AG04450 (cell line): Measurements from ENCODE around the gene FAM200B. TPM values are rescaled to one million over a fixed set of nuclear protein-coding genes. Genes with fewer than 3 reads are reported as not detected.

Source experiments
- CTCF ChIA-PET: fragments of 300-600, 350-600 bp; formaldehyde crosslinking; extraction: SDS; loops from one replicate; lab custom pipeline; 2022; ENCODE audit warnings: antibody characterized with exemption, inconsistent platforms; lab: Charles Lee
- POLR2A ChIA-PET: fragments of 350-600 bp; formaldehyde crosslinking; extraction: SDS; loops from one replicate; lab custom pipeline; 2021; ENCODE audit warnings: antibody characterized with exemption, inconsistent platforms; lab: Yijun Ruan, JAX
- DNase-seq: peaks from one replicate; pipeline ENCODE4 v3.0.0-alpha.2; 2011; ENCODE audit warnings: low read depth, low spot score
- H3K27ac ChIP-seq: one replicate; pipeline ENCODE4 v1.5.1; 2012; ENCODE audit warnings: low read depth, low read length, control low read depth
- H3K27me3 ChIP-seq: one replicate; pipeline ENCODE4 v1.6.0; 2012; ENCODE audit warnings: low read length; ENCODE audit not compliant: control insufficient read depth, insufficient read depth
- H3K4me3 ChIP-seq: 2 replicates; pipeline ENCODE4 v1.5.1; 2011; ENCODE audit warnings: mild to moderate bottlenecking, low read depth, low read length, control low read depth
- H3K9me3 ChIP-seq: 2 replicates; pipeline ENCODE4 v1.5.1; 2012; ENCODE audit warnings: low read length; ENCODE audit not compliant: control insufficient read depth, insufficient read depth
- polyA plus RNA-seq: library from polyadenylated mRNA; depleted of rRNA; stranded (reverse); fragments of >200 nt; gene quantifications from 2 replicates; pipeline ENCODE4 v1.2.3, GENCODE V29; 2011
- TF ChIP-seq, protein P1 (sequence below): IDR thresholded peaks from 2 replicates; pipeline ENCODE4 v1.5.1; 2011; ENCODE audit warnings: low read depth, low read length, control low read depth, inconsistent platforms

FAM200B gene
- polyA plus RNA-seq, 1 experiment = 47.3 TPM

DNA sequence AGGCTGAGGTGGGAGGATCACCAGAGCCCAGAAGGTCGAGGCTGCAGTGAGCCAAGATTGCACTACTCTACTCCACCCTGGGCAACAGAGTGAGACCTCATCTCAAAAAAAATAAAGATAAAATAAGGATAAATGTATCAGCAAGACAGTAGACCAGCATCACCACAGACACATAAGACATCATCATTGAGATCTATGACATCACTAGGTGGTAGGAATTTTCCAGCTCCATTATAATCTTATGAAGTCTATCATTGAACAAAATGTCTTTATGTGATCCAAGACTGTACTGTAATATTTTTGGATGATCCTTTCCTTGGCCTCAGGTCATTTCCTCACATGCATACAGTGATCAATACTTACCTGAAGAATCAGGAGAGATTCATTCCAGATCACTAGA, 8.3 kb upstream of the FAM200B start:
- ChIA-PET POLR2A (no interaction called here), CTCF (no interaction called here)
- Histone ChIP-seq H3K4me3 (no peak overlapping the region), H3K27ac (no peak overlapping the region), H3K9me3 (no peaks in the 10 kb centered on the region), H3K27me3 (no peaks in the 10 kb centered on the region)
- TF ChIP-seq, protein P1, sequence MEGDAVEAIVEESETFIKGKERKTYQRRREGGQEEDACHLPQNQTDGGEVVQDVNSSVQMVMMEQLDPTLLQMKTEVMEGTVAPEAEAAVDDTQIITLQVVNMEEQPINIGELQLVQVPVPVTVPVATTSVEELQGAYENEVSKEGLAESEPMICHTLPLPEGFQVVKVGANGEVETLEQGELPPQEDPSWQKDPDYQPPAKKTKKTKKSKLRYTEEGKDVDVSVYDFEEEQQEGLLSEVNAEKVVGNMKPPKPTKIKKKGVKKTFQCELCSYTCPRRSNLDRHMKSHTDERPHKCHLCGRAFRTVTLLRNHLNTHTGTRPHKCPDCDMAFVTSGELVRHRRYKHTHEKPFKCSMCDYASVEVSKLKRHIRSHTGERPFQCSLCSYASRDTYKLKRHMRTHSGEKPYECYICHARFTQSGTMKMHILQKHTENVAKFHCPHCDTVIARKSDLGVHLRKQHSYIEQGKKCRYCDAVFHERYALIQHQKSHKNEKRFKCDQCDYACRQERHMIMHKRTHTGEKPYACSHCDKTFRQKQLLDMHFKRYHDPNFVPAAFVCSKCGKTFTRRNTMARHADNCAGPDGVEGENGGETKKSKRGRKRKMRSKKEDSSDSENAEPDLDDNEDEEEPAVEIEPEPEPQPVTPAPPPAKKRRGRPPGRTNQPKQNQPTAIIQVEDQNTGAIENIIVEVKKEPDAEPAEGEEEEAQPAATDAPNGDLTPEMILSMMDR = no peak
- no peak for DNase-seq

DNA sequence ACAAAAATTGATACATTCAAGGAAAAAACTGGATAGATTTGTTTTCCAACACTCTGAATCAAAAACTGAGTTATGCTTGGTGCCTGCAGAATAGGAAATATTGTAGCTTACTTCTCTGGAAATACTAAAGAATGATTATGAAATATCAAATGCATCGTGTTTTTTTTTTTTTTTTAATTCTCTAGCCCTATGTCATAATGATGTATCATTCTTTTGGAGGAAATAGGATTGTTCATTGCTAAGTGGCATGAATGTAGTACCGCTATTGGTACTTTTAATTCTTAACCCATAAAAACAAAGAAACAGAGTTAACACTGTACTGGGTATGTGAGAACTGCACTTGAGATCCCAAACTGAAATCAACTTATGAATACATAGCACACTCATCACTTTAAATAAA, 7.6 kb upstream of the FAM200B start:
- ChIA-PET CTCF (no interaction called here), POLR2A (no interaction called here)
- no peak overlapping the region for H3K27ac ChIP-seq
- H3K9me3 ChIP-seq = no peaks in the 10 kb centered on the region
- TF ChIP-seq, protein P1 = no peak
- no peak for DNase-seq
- no peaks in the 10 kb centered on the region for H3K27me3 ChIP-seq
- H3K4me3 ChIP-seq = no peak overlapping the region

DNA sequence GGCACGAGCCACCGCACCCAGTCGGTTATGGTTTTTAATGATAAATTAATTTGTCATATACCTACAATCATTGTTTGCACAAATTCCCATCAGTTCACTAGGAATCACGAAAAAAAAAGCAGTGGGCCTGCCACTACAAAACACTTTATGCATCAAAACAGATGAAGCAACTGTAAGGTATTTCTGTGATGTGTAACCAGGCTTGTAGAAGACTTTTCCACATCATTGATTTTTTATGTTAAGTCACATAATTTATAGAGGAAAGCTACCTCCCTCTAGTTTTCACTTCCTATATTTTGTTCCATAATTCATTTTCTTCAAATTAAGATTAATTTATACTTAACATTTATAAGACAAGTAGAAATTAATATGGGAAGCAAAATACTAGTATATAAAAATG, 6.7 kb upstream of the FAM200B start:
- H3K27ac ChIP-seq = no peak overlapping the region
- POLR2A ChIA-PET = no interaction called here
- no peak for DNase-seq
- no peaks in the 10 kb centered on the region for H3K27me3 ChIP-seq
- no peak overlapping the region for H3K4me3 ChIP-seq
- TF ChIP-seq, protein P1 = no peak
- no peaks in the 10 kb centered on the region for H3K9me3 ChIP-seq
- CTCF ChIA-PET = no interaction called here

DNA sequence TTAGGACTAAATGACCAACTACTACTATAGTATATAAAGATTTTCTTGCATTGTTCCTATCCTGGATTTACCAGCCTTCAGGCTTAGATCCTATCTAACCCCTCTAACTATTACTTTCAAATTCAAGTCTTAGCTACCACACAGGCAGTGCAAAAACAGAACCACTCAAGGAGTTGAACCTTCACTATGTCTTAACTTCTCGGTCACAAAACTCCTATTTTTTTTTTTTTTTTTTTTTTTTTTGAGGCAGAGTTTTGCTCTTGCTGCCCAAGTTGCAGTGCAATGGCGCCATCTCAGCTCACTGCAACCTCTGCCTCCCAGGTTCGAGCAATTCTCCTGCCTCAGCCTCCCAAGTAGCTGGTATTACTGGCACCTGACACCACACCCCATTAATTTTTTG, 6.3 kb upstream of the FAM200B start:
- POLR2A ChIA-PET = no interaction called here
- TF ChIP-seq, protein P1 = no peak
- CTCF ChIA-PET = interaction anchor here (0.6 kb wide), 1 partner anchor 1652 kb away, joined by 3 read pairs; no protein-coding TSS in a partner anchor
- no peak for DNase-seq
- Histone ChIP-seq H3K4me3 (no peak overlapping the region), H3K9me3 (no peaks in the 10 kb centered on the region), H3K27ac (no peak overlapping the region), H3K27me3 (no peaks in the 10 kb centered on the region)

DNA sequence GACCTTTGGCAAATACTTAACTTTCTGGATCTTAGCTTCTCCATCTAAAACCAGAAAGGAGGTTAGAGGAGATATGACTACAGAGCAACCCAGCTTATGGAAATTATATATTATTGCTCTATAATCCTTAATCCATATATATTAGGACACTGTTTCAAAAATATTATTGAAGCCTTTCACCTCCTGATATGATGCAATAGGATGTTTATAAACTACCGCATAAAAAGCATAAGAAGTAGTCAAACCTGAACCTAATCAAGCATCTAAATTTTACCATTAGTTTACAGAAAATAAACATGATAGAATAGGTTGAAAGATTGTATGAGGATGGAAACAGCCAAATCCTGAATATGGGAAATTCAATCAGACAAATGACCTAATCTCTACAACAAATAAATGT, 5.6 kb upstream of the FAM200B start:
- no peak for DNase-seq
- CTCF ChIA-PET = interaction anchor here (0.6 to 1.1 kb wide), 2 partner anchors 26 to 1653 kb away, joined by 3 read pairs; no protein-coding TSS in a partner anchor
- H3K27ac ChIP-seq = no peak overlapping the region
- POLR2A ChIA-PET = interaction anchor here (0.6 kb wide), 1 partner anchor 456 kb away, joined by 4 read pairs; no protein-coding TSS in a partner anchor
- TF ChIP-seq, protein P1 = no peak
- H3K27me3 ChIP-seq = no peaks in the 10 kb centered on the region
- no peaks in the 10 kb centered on the region for H3K9me3 ChIP-seq
- H3K4me3 ChIP-seq = no peak overlapping the region
